Kidney glomerular epithelial cell (primary cell): ENCODE measurements around the gene LRCH1.

ENCODE experiments used
- DNase-seq: peaks from one replicate; lab custom pipeline; 2025; lab: John Stamatoyannopoulos, UW

LRCH1 gene

DNA sequence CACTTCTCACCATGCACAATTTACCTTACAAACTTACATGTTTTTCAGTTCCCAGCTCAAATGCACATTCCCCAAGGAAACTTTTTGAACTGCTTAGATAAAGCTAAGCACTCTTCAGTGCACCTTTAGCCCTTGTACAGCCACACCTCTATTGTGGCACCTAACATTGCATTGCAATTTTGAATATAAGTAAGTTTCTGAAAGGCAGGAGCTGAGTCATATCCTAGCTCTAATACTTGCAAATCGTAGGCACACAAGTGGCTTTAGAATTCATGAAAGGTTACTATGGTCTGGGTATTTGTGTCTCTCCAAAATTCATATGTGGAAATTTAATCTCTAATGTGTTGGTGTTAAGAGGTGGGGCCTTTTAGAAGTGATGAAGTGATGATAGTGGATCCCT is 248.9 kb downstream of the LRCH1 start:
- no peak for DNase-seq
